Smooth muscle cell (in vitro differentiated cells): Measurements from ENCODE around the gene CENPP. TPM values are rescaled to one million over a fixed set of nuclear protein-coding genes. Genes with fewer than 3 reads are reported as not detected.
"Not testable (repeated sequence)": the region's sequence is repeated elsewhere in the genome, so short reads cannot be mapped to it uniquely, and the experiment has no call there.

ENCODE experiments used
- DNase-seq: peaks from one replicate; lab custom pipeline; 2025; ENCODE audit not compliant: unreplicated experiment; lab: John Stamatoyannopoulos, UW
- H2AFZ ChIP-seq: fragments of 200-600 bp; sonication (generic); 2 replicates; pipeline ENCODE4 v1.6.0; 2016; ENCODE audit warnings: antibody characterized with exemption, low read depth, mild to moderate bottlenecking
- H3F3A ChIP-seq: fragments of 200-600 bp; sonication (generic); 2 replicates; pipeline ENCODE4 v1.6.0; 2017; ENCODE audit warnings: antibody characterized with exemption, low read depth
- H3K27ac ChIP-seq: fragments of 200-600 bp; sonication (generic); 2 replicates; pipeline ENCODE4 v1.5.1; 2016; ENCODE audit warnings: low read depth, mild to moderate bottlenecking
- H3K27me3 ChIP-seq: fragments of 200-600 bp; sonication (generic); 2 replicates; pipeline ENCODE4 v1.6.1; 2016; ENCODE audit warnings: low read depth, mild to moderate bottlenecking
- H3K36me3 ChIP-seq: fragments of 200-600 bp; sonication (generic); 2 replicates; pipeline ENCODE4 v1.5.1; 2016; ENCODE audit warnings: low read depth
- H3K4me1 ChIP-seq: fragments of 200-600 bp; sonication (generic); 2 replicates; pipeline ENCODE4 v1.5.1; 2016; ENCODE audit warnings: low read depth
- H3K4me2 ChIP-seq: fragments of 200-600 bp; sonication (generic); 2 replicates; pipeline ENCODE4 v1.6.0; 2016; ENCODE audit warnings: mild to moderate bottlenecking
- H3K4me3 ChIP-seq: fragments of 200-600 bp; sonication (generic); 2 replicates; pipeline ENCODE4 v1.5.1; 2016; ENCODE audit warnings: mild to moderate bottlenecking
- H3K79me2 ChIP-seq: fragments of 200-600 bp; sonication (generic); 2 replicates; pipeline ENCODE4 v1.6.0; 2016; ENCODE audit warnings: low read depth, mild to moderate bottlenecking
- H3K9ac ChIP-seq: fragments of 200-600 bp; sonication (generic); 2 replicates; pipeline ENCODE4 v1.6.0; 2016; ENCODE audit warnings: low read depth
- H3K9me3 ChIP-seq: fragments of 200-600 bp; sonication (generic); replicated peaks from 2 replicates; pipeline ENCODE4 v1.5.1; 2016; ENCODE audit warnings: low read depth
- H4K20me1 ChIP-seq: fragments of 200-600 bp; sonication (generic); 2 replicates; pipeline ENCODE4 v1.6.0; 2016; ENCODE audit warnings: low read depth
- WGBS: methylation state at CpG from one replicate; pipeline ENCODE4 v1.1.7; 2016; ENCODE audit warnings: low lambda C conversion rate; 5-methylcytosine and 5-hydroxymethylcytosine counted together
- polyA plus RNA-seq: library from polyadenylated mRNA; unstranded; fragments of >200 nt; fragmentation: Nextera tagmentation; extraction: Ambion mirVana; gene quantifications from 2 replicates; pipeline ENCODE4 v1.2.1, GENCODE V29; 2016
- total RNA-seq: library from RNA; depleted of rRNA; stranded (reverse); fragments of >200 nt; gene quantifications from 2 replicates; pipeline ENCODE4 v1.2.3, GENCODE V29; 2014
- TF ChIP-seq, protein P1 (sequence below): fragments of 200-600 bp; sonication (generic); IDR thresholded peaks from 2 replicates; pipeline ENCODE4 v1.5.1; 2017; ENCODE audit warnings: borderline replicate concordance, mild to moderate bottlenecking, antibody characterized with exemption; ENCODE audit not compliant: insufficient read depth, poor library complexity, severe bottlenecking

The CENPP gene
- total and polyA plus RNA-seq, 2 experiments from 2014 or later, result 4.2 to 17.5 TPM

DNA sequence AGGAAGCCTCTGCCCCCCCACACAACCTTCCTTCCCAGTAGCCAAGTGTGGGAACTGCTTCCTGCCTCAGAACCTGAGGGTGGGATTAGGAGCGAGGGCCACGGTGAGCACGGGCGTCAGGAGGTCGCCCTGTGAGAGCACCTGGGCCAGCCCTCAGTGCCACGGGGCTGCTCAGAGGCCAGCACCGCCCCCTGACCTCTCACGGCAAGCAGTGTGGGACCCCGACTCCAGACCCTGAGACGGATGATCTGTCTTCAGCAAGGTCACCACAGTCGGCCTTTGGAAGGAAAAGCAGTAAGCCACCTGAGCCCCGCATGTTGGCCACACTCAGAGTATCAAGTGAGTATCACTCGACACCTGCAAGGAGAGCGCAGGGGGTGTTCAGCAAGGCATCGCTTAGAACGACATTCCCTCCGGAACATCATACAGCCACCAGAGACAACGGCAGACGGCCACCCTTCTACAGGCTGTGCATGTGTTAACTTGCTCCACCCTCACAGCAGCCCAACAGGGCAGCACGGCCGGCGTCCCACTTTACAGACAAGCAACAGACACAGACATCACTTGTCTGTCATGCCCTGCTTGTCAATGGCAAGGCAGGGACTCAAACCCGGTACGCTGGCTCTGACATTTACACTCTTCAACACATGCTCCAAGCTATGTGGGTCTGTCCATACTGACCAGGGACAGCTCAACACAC lies 294.0 kb downstream of the CENPP start:
- Histone ChIP-seq H3K36me3 (peaks cover 5% of the 10 kb centered on the region), H3K27me3 (no peaks in the 10 kb centered on the region), H3K4me1 (no peaks in the 10 kb centered on the region), H2AFZ (no peak overlapping the region), H3F3A (no peaks in the 10 kb centered on the region), H3K79me2 (no peaks in the 10 kb centered on the region), H3K9me3 (no peaks in the 10 kb centered on the region), H4K20me1 (no peaks in the 10 kb centered on the region), H3K9ac (no peak overlapping the region), H3K4me3 (no peak overlapping the region), H3K4me2 (no peak overlapping the region), H3K27ac (no peak overlapping the region)
- 95% methylated on average over 24 of the region's 24 CpGs for WGBS
- TF ChIP-seq, protein P1, sequence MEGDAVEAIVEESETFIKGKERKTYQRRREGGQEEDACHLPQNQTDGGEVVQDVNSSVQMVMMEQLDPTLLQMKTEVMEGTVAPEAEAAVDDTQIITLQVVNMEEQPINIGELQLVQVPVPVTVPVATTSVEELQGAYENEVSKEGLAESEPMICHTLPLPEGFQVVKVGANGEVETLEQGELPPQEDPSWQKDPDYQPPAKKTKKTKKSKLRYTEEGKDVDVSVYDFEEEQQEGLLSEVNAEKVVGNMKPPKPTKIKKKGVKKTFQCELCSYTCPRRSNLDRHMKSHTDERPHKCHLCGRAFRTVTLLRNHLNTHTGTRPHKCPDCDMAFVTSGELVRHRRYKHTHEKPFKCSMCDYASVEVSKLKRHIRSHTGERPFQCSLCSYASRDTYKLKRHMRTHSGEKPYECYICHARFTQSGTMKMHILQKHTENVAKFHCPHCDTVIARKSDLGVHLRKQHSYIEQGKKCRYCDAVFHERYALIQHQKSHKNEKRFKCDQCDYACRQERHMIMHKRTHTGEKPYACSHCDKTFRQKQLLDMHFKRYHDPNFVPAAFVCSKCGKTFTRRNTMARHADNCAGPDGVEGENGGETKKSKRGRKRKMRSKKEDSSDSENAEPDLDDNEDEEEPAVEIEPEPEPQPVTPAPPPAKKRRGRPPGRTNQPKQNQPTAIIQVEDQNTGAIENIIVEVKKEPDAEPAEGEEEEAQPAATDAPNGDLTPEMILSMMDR, result no peak
- no peak for DNase-seq

DNA sequence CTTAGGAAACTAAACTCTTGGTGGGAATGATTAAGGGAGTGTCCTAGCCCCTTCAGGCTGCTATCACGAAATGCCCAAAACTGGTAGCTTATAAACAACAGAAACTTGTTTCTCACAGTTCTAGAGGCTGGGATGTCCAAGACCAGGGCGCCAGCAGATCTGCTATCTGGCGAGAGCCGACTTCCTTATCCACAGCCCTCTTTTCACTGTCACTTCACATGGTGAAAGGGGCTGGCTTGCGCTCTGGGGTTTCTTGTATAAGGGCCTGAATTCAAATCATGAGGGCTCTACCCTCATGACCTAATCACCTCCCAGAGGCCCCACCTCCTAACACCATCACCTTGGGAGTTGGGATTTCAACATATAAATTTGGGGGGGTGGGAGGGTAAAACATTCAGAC lies 295.1 kb downstream of the CENPP start:
- Histone ChIP-seq H3K4me3 (no peak overlapping the region), H3K36me3 (peaks cover 7% of the 10 kb centered on the region), H3K9me3 (no peaks in the 10 kb centered on the region), H2AFZ (no peak overlapping the region), H3K9ac (no peak overlapping the region), H3K27me3 (no peaks in the 10 kb centered on the region), H3K27ac (no peak overlapping the region), H4K20me1 (no peaks in the 10 kb centered on the region), H3K79me2 (peaks cover 6% of the 10 kb centered on the region), H3F3A (no peaks in the 10 kb centered on the region), H3K4me1 (no peaks in the 10 kb centered on the region), H3K4me2 (no peak overlapping the region)
- TF ChIP-seq, protein P1, result no peak
- no peak for DNase-seq
- 98% methylated on average over 5 of the region's 5 CpGs for WGBS

DNA sequence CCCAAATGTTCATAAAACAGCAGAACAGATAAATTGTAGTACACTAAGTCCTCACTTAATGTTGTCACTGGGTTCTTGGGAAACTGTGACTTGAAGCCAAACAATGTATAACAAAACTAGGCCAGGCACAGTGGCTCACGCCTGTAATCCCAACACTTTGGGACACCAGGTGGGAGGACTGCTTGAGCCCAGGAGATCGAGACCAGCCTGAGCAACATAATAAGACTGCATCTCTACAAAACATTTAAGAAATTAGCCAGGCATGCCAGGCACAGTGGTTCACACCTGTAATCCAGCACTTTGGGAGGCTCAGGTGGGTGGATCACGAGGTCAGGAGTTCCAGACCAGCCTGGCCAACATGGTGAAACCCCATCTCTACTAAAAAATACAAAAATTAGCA lies 298.2 kb downstream of the CENPP start:
- not testable (repeated sequence) for H3K9me3 ChIP-seq, H3K27ac ChIP-seq, H3K4me2 ChIP-seq, H3K9ac ChIP-seq, DNase-seq, H3K4me3 ChIP-seq, H4K20me1 ChIP-seq, H2AFZ ChIP-seq, H3K27me3 ChIP-seq, H3K4me1 ChIP-seq, H3F3A ChIP-seq
- Histone ChIP-seq H3K79me2 (peaks cover 19% of the 10 kb centered on the region), H3K36me3 (peaks cover 25% of the 10 kb centered on the region)
- WGBS, result 98% methylated on average over 3 of the region's 3 CpGs

DNA sequence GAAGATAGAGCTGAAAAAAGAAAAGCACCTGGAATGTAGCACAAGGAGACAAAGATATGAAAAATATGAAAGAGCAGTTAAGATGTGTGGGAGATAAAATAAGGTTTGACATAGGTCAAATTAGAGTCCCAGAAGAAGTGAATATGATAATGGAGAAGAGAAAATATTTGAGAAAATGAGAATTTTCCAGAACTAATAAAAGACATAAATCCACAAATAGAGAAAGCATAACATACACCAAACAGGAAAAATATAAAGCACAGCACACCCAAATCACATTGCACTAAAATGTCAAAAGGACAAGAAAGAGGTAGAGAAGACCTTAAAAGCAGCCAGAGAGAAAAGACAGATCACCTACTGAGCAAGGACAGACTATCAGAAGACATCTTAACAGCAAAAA lies 300.7 kb downstream of the CENPP start:
- H4K20me1 ChIP-seq, result no peaks in the 10 kb centered on the region
- H2AFZ ChIP-seq, result no peak overlapping the region
- TF ChIP-seq, protein P1, result no peak
- H3K4me2 ChIP-seq, result no peak overlapping the region
- H3K4me3 ChIP-seq, result no peak overlapping the region
- no peaks in the 10 kb centered on the region for H3F3A ChIP-seq
- no peaks in the 10 kb centered on the region for H3K27me3 ChIP-seq
- DNase-seq, result no peak
- peaks cover 25% of the 10 kb centered on the region for H3K36me3 ChIP-seq
- H3K79me2 ChIP-seq, result peaks cover 19% of the 10 kb centered on the region
- H3K4me1 ChIP-seq, result no peaks in the 10 kb centered on the region
- no peak overlapping the region for H3K9ac ChIP-seq
- H3K9me3 ChIP-seq, result no peaks in the 10 kb centered on the region
- H3K27ac ChIP-seq, result no peak overlapping the region
